Measurements from ENCODE around the gene ATXN7L3. TPM values are rescaled to one million over a fixed set of nuclear protein-coding genes. Genes with fewer than 3 reads are reported as not detected.

ATXN7L3 gene
- total and polyA plus RNA-seq, 9 of the 15 experiments (the other 6 are each of a cell fraction or from before 2014, with no cell fraction given), result 0.62 to 66.1 (median 33.2) TPM

- TF ChIP-seq SMAD2 (IDR thresholded peaks at IDR 0.05; ENCODE audit: low read depth, low read length) (no peak), CBX2 (IDR thresholded peaks at IDR 0.05; ENCODE audit: insufficient read depth, low read length, poor library complexity, severe bottlenecking) (no peak), ZBTB8A (IDR thresholded peaks at IDR 0.05; ENCODE audit: partially characterized antibody) (no peak), ZNF165 (CRISPR knock-in tag; IDR thresholded peaks at IDR 0.05; ENCODE audit: borderline replicate concordance) (no peak), ZBTB5 (IDR thresholded peaks at IDR 0.05) (no peak)
- in situ Hi-C loops (cut with MboI) (no loop called here), intact Hi-C loops (cut with micrococcal nuclease) (no loop called here)
- H3K9me3 ChIP-seq (replicated peaks; ENCODE audit: control insufficient read depth, insufficient read depth, low read depth, low read length), result no peaks in the 10 kb centered on the region
- FAIRE-seq (no peak), DNase-seq (ENCODE audit: extremely low read depth in 1 of 4, low spot score in 3 of 4) (no peak), ATAC-seq (peak; percentile 64; the same call in 1 of the 3 replicates)
- H3K4me1 ChIP-seq (replicated peaks in 1 of 2; ENCODE audit: control insufficient read depth in 2 of 2, insufficient read depth in 2 of 2, low read length in 2 of 2), result peaks cover 6 to 16% of the 10 kb centered on the region in 2 experiments; a peak in 2 of 5 replicates
- no peak overlapping the region for H3K4me2 ChIP-seq (ENCODE audit: insufficient read depth, low read length)
- H4K20me1 ChIP-seq (replicated peaks; ENCODE audit: control insufficient read depth, insufficient read depth, low read length), result no peaks in the 10 kb centered on the region
- 12% methylated on average over 5 of the region's 5 CpGs for WGBS (ENCODE audit: insufficient coverage, low coverage, missing lambda C conversion rate)
- ChIA-PET POLR2A (interaction anchor here (0.6 kb wide), 1 partner anchor 85 kb away, joined by 3 read pairs; no protein-coding TSS in a partner anchor), CTCF (ENCODE audit: low intra/inter-chr PET ratio) (no interaction called here)
- no peak overlapping the region for H3K4me3 ChIP-seq
- H3K9ac ChIP-seq (ENCODE audit: insufficient read depth in 1 of 2, low read depth in 2 of 2, low read length in 2 of 2), result no peak overlapping the region; a peak in 1 of 4 replicates
- H3K27me3 ChIP-seq (ENCODE audit: control insufficient read depth in 2 of 2, insufficient read depth in 2 of 2, low read length in 2 of 2), result no peaks in the 10 kb centered on the region
- no peaks in the 10 kb centered on the region for H3K9me1 ChIP-seq (ENCODE audit: control insufficient read depth, insufficient read depth, low read length)
- H3K27ac ChIP-seq (ENCODE audit: extremely low read depth, low read depth, low read length), result no peak overlapping the region
- BruUV-seq (replicated peaks), result no TSS peak
- no peak overlapping the region for H2AFZ ChIP-seq (ENCODE audit: low read depth, low read length)
- H3K79me2 ChIP-seq (ENCODE audit: control insufficient read depth, insufficient read depth, low read length), result no peaks in the 10 kb centered on the region
- no peaks in the 10 kb centered on the region for H3K36me3 ChIP-seq (ENCODE audit: control insufficient read depth, insufficient read depth, low read length)
These were observed 35.9 kb upstream of the ATXN7L3 start for GRCh38 chr17:44235583-44235936.

All from K562 (cell line).